MM.1S (cell line): ENCODE measurements around the gene COG2.

Source experiments
- CTCF ChIP-seq: fragments of 300-600 bp; sonication (generic); IDR thresholded peaks from 2 replicates; pipeline ENCODE4 v1.5.1; 2016; ENCODE audit warnings: antibody characterized with exemption, low read length, mixed read lengths
- EZH2 ChIP-seq: fragments of 300-600 bp; sonication (generic); optimal IDR thresholded peaks from 2 replicates; pipeline ENCODE3; 2017; ENCODE audit warnings: low read depth, mild to moderate bottlenecking, antibody characterized with exemption, low read length, mixed read lengths

- TF ChIP-seq CTCF (no peak), EZH2 (no peak)
Observed at GRCh38 chr1:230592848-230593414, 49.4 kb upstream of the COG2 start.
